Kidney capillary endothelial cell (primary cell): ENCODE data around the gene EFHD2.
"Not testable (repeated sequence)": the region's sequence is repeated elsewhere in the genome, so short reads cannot be mapped to it uniquely, and the experiment has no call there.

Experiments used
- DNase-seq: peaks from one replicate; pipeline ENCODE4 v3.0.0-alpha.2; 2018; ENCODE audit warnings: low spot score

The EFHD2 gene

DNA sequence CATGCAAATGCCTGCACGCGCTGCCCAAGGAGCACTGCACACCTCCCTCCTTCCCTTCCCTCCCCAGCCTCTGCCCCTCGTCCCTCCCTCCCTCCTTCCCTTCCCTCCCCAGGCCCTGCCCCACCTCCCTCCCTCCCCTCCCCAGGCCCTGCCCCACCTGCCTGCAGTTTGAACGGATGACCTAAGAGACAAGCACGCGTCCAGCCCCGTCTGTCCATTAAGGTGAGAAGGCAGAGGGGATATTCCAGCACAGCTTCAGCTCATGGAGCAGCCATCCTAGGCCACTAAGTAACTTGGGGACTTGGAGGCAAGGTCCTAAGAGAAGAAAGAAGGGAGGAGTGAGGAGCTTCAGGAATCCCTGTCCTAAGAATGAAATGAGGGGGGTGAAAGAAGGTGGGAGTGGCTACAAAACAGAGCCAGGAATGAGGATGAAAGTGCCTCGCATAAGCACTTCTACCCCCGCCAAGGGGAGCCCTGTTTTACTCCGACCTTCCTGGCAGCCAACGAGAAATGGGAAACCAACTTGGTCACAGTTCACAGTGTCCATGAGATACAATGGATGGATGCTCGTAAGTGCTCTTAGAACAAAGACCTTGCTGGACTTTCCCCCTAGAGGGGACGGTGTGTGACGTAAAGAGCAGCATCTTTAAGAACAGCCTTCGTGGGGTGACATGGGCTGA is 21.3 kb upstream of the EFHD2 start:
- no peak for DNase-seq

DNA sequence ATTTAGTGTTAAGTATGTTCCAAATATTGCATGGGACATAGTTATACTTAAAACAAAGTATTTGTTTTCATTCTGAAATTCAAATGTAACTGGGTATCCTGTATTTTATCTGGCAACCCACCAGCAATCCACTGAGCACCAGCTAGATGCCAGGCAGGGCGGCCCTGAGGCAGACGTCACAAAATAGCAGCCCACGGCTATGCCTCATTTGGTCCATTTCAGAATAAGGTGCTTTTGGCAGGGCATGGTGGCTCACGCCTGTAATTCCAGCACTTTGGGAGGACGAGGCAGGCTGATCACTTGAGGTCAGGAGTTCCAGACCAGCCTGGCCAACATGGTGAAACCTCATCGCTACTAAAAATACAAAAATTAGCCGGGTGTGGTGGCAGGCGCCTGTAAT is 19.9 kb upstream of the EFHD2 start:
- DNase-seq = not testable (repeated sequence)

DNA sequence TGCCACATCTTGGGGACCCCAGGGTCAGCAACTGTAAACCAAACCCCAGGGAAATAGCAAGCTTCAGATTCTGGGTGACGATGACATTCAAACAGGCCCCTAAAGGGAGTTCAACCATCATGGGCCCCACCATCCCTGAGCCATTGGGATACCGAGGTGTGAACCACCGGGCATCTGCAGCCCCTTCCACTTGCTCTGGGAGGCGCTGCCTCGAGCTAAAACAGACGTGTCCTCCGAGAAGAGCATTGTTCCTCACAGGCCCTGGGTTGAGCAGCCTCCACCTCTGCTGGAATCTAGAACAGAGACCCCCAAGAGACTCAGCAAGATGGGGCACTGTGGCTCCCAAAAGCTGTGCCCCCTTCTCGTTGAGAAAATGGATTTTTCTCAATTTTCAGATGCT is 19.0 kb upstream of the EFHD2 start:
- no peak for DNase-seq

- no peak for DNase-seq
These were observed 18.3 kb upstream of the EFHD2 start for GRCh38 chr1:15391366-15391765.

- no peak for DNase-seq
These were observed 16.0 kb upstream of the EFHD2 start for GRCh38 chr1:15393475-15394257.

DNA sequence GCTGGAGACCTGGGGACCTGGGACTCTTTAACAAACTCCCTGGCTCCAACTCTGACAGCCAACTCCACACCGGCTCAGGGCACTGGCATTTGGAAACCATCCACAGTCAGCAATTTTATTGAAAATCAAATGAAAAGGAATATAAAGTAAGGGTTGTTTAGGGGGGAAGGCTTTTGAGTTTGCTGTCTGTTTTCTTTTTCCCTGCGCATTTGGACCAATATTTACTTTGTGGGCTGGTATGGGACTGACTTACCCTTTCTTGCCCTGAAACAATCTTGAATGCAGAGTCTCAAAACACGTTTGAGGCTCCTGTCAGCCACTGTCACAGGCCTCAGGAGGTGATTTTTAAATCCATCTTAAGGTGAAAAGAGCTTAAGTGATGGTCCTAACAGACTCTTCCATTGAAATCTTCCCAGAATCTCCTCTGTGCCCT is 15.4 kb upstream of the EFHD2 start:
- no peak for DNase-seq

DNA sequence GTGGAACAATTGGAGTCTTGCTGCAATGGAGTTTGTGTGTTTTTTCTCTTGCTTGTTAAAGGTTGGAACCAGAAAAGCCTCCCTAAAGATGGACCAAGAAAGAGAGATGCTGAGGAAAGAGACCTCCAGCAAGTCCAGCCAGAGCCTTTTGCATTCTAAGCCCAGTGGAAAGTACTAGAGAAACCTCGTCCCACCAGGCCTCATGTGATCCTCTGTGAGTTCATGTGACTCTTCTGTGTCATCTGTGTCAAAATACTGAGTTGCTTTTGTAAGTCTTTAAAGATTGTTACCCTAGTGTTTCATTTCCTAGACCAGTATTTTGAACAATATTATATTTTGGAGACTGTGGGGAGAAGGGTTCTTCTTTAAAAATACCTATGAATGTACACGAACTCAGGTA is 12.5 kb upstream of the EFHD2 start:
- no peak for DNase-seq

DNA sequence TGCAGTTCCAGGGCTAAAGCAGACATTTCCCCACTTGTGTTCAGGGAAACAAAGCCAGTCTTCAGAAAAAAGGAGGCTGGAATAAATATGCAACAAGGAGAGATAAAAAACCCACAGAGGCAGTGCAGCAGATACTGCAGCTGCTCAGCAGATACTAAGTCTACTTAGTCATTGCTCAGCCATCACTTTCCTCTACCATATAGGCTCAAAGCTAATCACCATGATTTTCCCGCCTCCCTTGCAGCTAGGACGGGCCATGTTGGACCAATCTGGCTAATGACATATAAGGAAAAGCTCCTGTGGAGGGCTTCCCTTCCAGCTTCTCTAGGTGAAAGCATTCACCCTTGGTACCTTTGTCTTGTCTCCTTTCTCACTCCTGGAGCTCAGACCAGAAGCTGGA is 10.0 kb upstream of the EFHD2 start:
- no peak for DNase-seq

DNA sequence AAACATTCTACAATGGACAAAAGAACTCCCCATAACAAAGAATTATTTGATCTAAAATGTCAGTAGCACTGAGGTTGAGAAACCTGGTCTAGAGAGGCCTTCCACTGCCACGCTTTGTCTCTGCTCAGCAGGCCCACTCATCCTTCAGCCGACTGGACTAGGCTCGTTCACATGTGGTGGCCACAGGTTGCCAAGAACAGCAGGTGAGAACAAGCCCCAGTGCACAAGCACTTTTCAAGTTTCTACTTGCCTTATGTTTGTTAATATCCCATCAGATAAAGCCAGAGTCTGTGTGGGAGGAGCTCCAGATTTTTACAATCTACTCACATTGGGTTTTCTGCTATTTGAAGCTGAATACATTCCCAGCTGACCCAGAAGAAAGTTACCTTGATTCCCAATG is 9.1 kb upstream of the EFHD2 start:
- no peak for DNase-seq

- DNase-seq = no peak
These were observed 8.2 kb upstream of the EFHD2 start for GRCh38 chr1:15401391-15402055.

- no peak for DNase-seq
These were observed 6.8 kb upstream of the EFHD2 start for GRCh38 chr1:15402809-15403450.

GRCh38 chr1:15403962-15404580 is 5.6 kb upstream of the EFHD2 start:
- DNase-seq = no peak

GRCh38 chr1:15405106-15405850 is 4.4 kb upstream of the EFHD2 start:
- no peak for DNase-seq

DNA sequence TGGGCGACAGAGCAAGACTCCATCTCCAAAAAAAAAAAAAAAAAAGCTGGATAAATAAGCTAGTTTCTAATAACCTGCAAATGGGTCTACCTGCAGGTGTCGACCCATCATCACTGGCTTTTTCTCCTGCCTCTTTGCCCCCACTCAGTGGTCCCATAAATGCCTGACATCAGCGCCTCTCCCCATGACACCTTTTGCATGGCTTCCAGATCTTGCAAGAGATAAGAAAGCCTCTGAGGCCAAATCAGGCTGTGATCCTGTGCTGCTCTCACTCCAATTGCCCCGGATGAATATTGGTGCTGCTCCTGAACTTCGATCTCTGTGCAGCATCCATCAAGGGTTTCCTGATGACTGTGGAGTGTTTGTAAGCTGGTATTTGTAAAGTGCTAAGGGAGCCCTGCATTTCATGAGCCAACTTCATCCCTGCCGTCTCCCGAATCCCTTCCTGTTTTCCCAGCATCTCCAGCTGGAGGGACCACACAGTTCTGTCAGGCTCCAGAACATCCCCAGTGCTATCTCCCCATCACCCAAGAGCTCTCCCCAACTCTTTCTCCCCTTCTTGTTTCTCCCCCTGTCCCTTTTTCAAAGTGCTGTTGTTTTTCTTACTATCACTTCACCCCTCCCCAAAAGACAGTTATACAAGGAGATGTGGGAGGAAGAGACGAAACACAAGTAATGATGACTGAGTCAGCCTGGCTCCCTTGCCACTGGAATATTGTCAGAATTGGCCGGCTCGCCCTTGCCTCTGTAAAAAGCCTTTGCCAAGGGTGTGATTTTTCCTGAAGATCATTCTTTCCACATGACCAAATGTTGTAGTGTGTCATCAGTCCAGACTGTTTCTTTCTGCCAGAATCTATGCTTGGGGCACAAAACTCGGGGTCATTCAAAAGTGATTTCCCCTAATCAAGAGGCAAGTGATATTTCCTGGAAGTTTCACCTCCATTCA is 2.8 kb upstream of the EFHD2 start:
- DNase-seq = no peak

DNA sequence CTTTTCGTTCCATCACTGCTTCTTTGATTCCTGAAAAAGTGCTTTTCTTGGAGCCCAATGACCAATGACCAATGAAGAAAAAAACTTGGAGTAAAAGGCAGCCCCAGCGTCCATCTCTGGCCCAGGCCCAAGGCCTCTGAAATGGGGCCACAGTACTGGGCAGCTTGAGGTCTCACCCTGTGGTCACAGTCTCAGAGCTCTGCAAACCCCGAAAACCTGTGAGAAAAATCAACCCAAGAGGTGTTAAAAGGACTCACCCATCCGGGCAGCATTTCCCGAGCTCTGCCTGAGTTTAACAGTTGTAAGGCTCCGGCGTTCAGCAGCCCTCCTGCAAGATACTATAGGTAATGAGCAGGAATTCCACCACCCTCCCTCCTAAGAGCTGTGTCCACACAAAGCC is 2.1 kb upstream of the EFHD2 start:
- no peak for DNase-seq

- no peak for DNase-seq
These were observed 749 bp upstream of the EFHD2 start for GRCh38 chr1:15408890-15409387.

- DNase-seq = no peak
These were observed 665 bp downstream of the EFHD2 start for GRCh38 chr1:15410223-15410883.

DNA sequence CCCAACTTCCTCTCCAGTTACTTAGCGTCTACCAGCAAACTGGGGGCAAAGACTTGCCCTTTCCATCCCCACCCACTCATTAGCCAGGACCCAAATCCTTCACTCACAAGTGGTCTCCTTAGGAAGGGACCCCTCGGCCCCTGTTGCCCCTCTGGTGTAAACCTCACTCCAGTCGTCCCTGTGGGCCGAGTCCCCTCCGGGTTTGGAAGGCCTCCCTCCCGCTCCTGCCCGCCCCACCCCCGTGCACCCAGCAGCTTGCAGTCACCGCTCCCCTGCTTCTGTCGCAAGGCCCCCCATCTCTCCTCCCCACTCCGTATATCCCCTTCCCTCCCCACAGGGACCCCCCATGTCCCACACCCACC is 1.2 kb downstream of the EFHD2 start:
- DNase-seq = no peak

DNA sequence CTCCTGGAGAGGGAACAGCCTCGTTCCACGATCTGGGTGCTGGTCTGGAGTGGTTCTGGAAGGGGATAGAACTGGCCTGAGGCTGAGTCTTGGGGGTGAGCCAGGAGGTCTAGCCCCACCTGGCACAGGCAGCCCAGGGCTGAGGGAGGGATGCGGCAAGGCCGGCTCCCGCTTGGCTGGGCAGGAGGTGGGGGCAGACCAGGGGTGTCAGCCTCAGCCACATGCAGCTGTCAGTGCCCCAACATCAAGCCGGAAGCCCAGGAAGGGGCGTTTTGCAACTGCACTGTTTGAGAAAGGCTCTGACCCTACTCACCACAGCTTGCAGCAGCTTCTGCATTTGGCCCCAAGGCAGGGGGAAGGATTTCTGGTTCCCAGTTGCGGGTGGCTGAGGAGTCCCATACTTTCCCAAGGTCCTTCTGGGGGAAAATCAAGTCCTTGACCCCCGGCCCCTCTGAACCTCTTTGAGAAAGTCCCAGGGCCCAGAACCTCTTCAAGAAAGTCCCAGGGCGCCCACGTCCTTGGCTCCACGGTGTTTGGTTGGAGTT is 2.0 kb downstream of the EFHD2 start:
- DNase-seq = no peak
